Measurements from ENCODE around the gene TNNT3. TPM values are rescaled to one million over a fixed set of nuclear protein-coding genes. Genes with fewer than 3 reads are reported as not detected.
"Not testable (repeated sequence)": the region's sequence is repeated elsewhere in the genome, so short reads cannot be mapped to it uniquely, and the experiment has no call there.

Gene TNNT3
- total and polyA plus RNA-seq, 9 donors = 2,869 to 9,783 (median 6,353) TPM

GRCh38 chr11:1875093-1875850 lies 44.2 kb upstream of the TNNT3 start:
- H3K4me3 ChIP-seq (ENCODE audit: low read length) = no peak overlapping the region

GRCh38 chr11:1875851-1876301 lies 43.6 kb upstream of the TNNT3 start:
- DNase-seq = peak; percentile 60
- peak overlapping the region; percentile 98 for H3K27ac ChIP-seq (ENCODE audit: low read length)
- H3K4me1 ChIP-seq (ENCODE audit: control insufficient read depth, insufficient read depth, low read length) = peaks cover 84% of the 10 kb centered on the region
- WGBS (ENCODE audit: insufficient coverage) = 52% methylated on average over 12 of the region's 13 CpGs
- H3K36me3 ChIP-seq (ENCODE audit: control insufficient read depth, insufficient read depth, low read length); H3K9me3 ChIP-seq (replicated peaks; ENCODE audit: control insufficient read depth, low read depth, low read length); H3K27me3 ChIP-seq (ENCODE audit: control insufficient read depth, insufficient read depth, low read length): not testable (repeated sequence)
- H3K4me3 ChIP-seq (ENCODE audit: low read length) = peak overlapping the region; percentile 30

More at GRCh38 chr11:1875093-1875850, 44.2 kb upstream of the TNNT3 start:
- Histone ChIP-seq H3K9me3 (replicated peaks; ENCODE audit: control insufficient read depth, low read depth, low read length) (no peaks in the 10 kb centered on the region), H3K27me3 (ENCODE audit: control insufficient read depth, insufficient read depth, low read length) (no peaks in the 10 kb centered on the region), H3K36me3 (ENCODE audit: control insufficient read depth, insufficient read depth, low read length) (no peaks in the 10 kb centered on the region), H3K4me1 (ENCODE audit: control insufficient read depth, insufficient read depth, low read length) (peaks cover 84% of the 10 kb centered on the region), H3K27ac (ENCODE audit: low read length) (peak overlapping the region; percentile 98)
- 44% methylated on average over 8 of the region's 28 CpGs for WGBS (ENCODE audit: insufficient coverage)
- DNase-seq = no peak

- DNase-seq = peak; percentile 96
- Histone ChIP-seq H3K4me1 (ENCODE audit: control insufficient read depth, insufficient read depth, low read length) (peaks cover 84% of the 10 kb centered on the region), H3K4me3 (ENCODE audit: low read length) (peak overlapping the region; percentile 30), H3K36me3 (ENCODE audit: control insufficient read depth, insufficient read depth, low read length) (no peaks in the 10 kb centered on the region), H3K27ac (ENCODE audit: low read length) (peak overlapping the region; percentile 98), H3K27me3 (ENCODE audit: control insufficient read depth, insufficient read depth, low read length) (no peaks in the 10 kb centered on the region), H3K9me3 (replicated peaks; ENCODE audit: control insufficient read depth, low read depth, low read length) (no peaks in the 10 kb centered on the region)
- WGBS (ENCODE audit: insufficient coverage) = 14% methylated on average over 18 of the region's 26 CpGs
These were observed 43.0 kb upstream of the TNNT3 start for GRCh38 chr11:1876361-1877063.

GRCh38 chr11:1877211-1878136 lies 42.0 kb upstream of the TNNT3 start:
- peak; percentile 92 for DNase-seq
- peak overlapping the region; percentile 98 for H3K27ac ChIP-seq (ENCODE audit: low read length)
- no peak overlapping the region for H3K4me3 ChIP-seq (ENCODE audit: low read length)
- H3K36me3 ChIP-seq (ENCODE audit: control insufficient read depth, insufficient read depth, low read length) = no peaks in the 10 kb centered on the region
- WGBS (ENCODE audit: insufficient coverage) = 25% methylated on average over 21 of the region's 33 CpGs
- H3K27me3 ChIP-seq (ENCODE audit: control insufficient read depth, insufficient read depth, low read length) = no peaks in the 10 kb centered on the region
- H3K4me1 ChIP-seq (ENCODE audit: control insufficient read depth, insufficient read depth, low read length) = peaks cover 93% of the 10 kb centered on the region
- H3K9me3 ChIP-seq (replicated peaks; ENCODE audit: control insufficient read depth, low read depth, low read length) = no peaks in the 10 kb centered on the region

- Histone ChIP-seq H3K4me3 (ENCODE audit: low read length) (no peak overlapping the region), H3K27me3 (ENCODE audit: control insufficient read depth, insufficient read depth, low read length) (no peaks in the 10 kb centered on the region)
- peak; percentile 95 for DNase-seq
These were observed 41.1 kb upstream of the TNNT3 start for GRCh38 chr11:1878137-1879031.

GRCh38 chr11:1879342-1879940 lies 40.1 kb upstream of the TNNT3 start:
- 75% methylated on average over 4 of the region's 13 CpGs for WGBS (ENCODE audit: insufficient coverage)
- peaks cover 87% of the 10 kb centered on the region for H3K4me1 ChIP-seq (ENCODE audit: control insufficient read depth, insufficient read depth, low read length)
- DNase-seq = no peak

More at GRCh38 chr11:1878137-1879031, 41.1 kb upstream of the TNNT3 start:
- 38% methylated on average over 20 of the region's 30 CpGs for WGBS (ENCODE audit: insufficient coverage)
- no peaks in the 10 kb centered on the region for H3K9me3 ChIP-seq (replicated peaks; ENCODE audit: control insufficient read depth, low read depth, low read length)
- H3K27ac ChIP-seq (ENCODE audit: low read length) = peak overlapping the region; percentile 98
- peaks cover 4% of the 10 kb centered on the region for H3K36me3 ChIP-seq (ENCODE audit: control insufficient read depth, insufficient read depth, low read length)
- peaks cover 93% of the 10 kb centered on the region for H3K4me1 ChIP-seq (ENCODE audit: control insufficient read depth, insufficient read depth, low read length)

GRCh38 chr11:1879941-1880720 lies 39.4 kb upstream of the TNNT3 start:
- DNase-seq = peak; percentile 93
- Histone ChIP-seq H3K27ac (ENCODE audit: low read length) (peak overlapping the region; percentile 98), H3K4me3 (ENCODE audit: low read length) (no peak overlapping the region), H3K27me3 (ENCODE audit: control insufficient read depth, insufficient read depth, low read length) (no peaks in the 10 kb centered on the region), H3K4me1 (ENCODE audit: control insufficient read depth, insufficient read depth, low read length) (peaks cover 80% of the 10 kb centered on the region), H3K9me3 (replicated peaks; ENCODE audit: control insufficient read depth, low read depth, low read length) (no peaks in the 10 kb centered on the region), H3K36me3 (ENCODE audit: control insufficient read depth, insufficient read depth, low read length) (peaks cover 21% of the 10 kb centered on the region)
- 32% methylated on average over 31 of the region's 32 CpGs for WGBS (ENCODE audit: insufficient coverage)

More at GRCh38 chr11:1879342-1879940, 40.1 kb upstream of the TNNT3 start:
- H3K27me3 ChIP-seq (ENCODE audit: control insufficient read depth, insufficient read depth, low read length) = no peaks in the 10 kb centered on the region
- no peak overlapping the region for H3K4me3 ChIP-seq (ENCODE audit: low read length)
- peaks cover 14% of the 10 kb centered on the region for H3K36me3 ChIP-seq (ENCODE audit: control insufficient read depth, insufficient read depth, low read length)
- H3K9me3 ChIP-seq (replicated peaks; ENCODE audit: control insufficient read depth, low read depth, low read length) = no peaks in the 10 kb centered on the region
- peak overlapping the region; percentile 98 for H3K27ac ChIP-seq (ENCODE audit: low read length)

GRCh38 chr11:1880746-1881441 lies 38.6 kb upstream of the TNNT3 start:
- Histone ChIP-seq H3K4me3 (ENCODE audit: low read length) (no peak overlapping the region), H3K27ac (ENCODE audit: low read length) (peak overlapping the region; percentile 98), H3K36me3 (ENCODE audit: control insufficient read depth, insufficient read depth, low read length) (peaks cover 29% of the 10 kb centered on the region), H3K27me3 (ENCODE audit: control insufficient read depth, insufficient read depth, low read length) (no peaks in the 10 kb centered on the region), H3K4me1 (ENCODE audit: control insufficient read depth, insufficient read depth, low read length) (peaks cover 72% of the 10 kb centered on the region), H3K9me3 (replicated peaks; ENCODE audit: control insufficient read depth, low read depth, low read length) (no peaks in the 10 kb centered on the region)
- DNase-seq = no peak
- WGBS (ENCODE audit: insufficient coverage) = 35% methylated on average over 4 of the region's 9 CpGs
